Measurements from ENCODE around the gene PRSS33. TPM values are rescaled to one million over a fixed set of nuclear protein-coding genes. Genes with fewer than 3 reads are reported as not detected.

The PRSS33 gene
- total and polyA plus RNA-seq, 2 of the 8 experiments (the other 6 are each of a cell fraction or from before 2014, with no cell fraction given) = 0.09 TPM; not detected in 1

- Histone ChIP-seq H3K56ac (replicated peaks; ENCODE audit: insufficient read length, low read depth, low read length) (no peak overlapping the region), H3K27me3 (replicated peaks in 1 of 4; ENCODE audit: control insufficient read depth in 3 of 4, extremely low read depth in 1 of 4, insufficient read depth in 3 of 4, low read length in 3 of 4) (no peaks in the 10 kb centered on the region), H2BK20ac (ENCODE audit: low read length) (no peak overlapping the region), H4K20me1 (replicated peaks in 1 of 2; ENCODE audit: control insufficient read depth in 1 of 2, insufficient read depth in 2 of 2, low read length in 2 of 2) (no peaks in the 10 kb centered on the region), H4K91ac (replicated peaks; ENCODE audit: insufficient read length, low read length) (no peak overlapping the region), H3K23ac (ENCODE audit: insufficient read length) (no peak overlapping the region), H2AFZ (ENCODE audit: low read length) (no peak overlapping the region), H3K9me3 (ENCODE audit: insufficient read depth in 2 of 2, low read depth in 1 of 2, low read length in 1 of 2) (no peaks in the 10 kb centered on the region), H4K5ac (ENCODE audit: insufficient read length, low read depth, low read length) (no peak overlapping the region), H2AK5ac (ENCODE audit: low read depth, low read length) (no peak overlapping the region), H3K36me3 (ENCODE audit: control insufficient read depth in 2 of 4, insufficient read depth in 4 of 4, low read length in 3 of 4) (no peaks in the 10 kb centered on the region), H2BK120ac (replicated peaks; ENCODE audit: low read depth, low read length) (no peak overlapping the region), H3K4me1 (replicated peaks in 1 of 4; ENCODE audit: control insufficient read depth in 3 of 4, insufficient read depth in 4 of 4, low read length in 3 of 4) (peaks cover 0 to 4% (median 0%) of the 10 kb centered on the region in 4 experiments; a peak in 1 of 7 replicates), H3K4me2 (ENCODE audit: insufficient read depth in 1 of 2, low read depth in 2 of 2, low read length in 2 of 2) (no peak overlapping the region), H3K4ac (replicated peaks; ENCODE audit: insufficient read length, low read depth, low read length) (no peak overlapping the region), H2BK15ac (ENCODE audit: low read length) (no peak overlapping the region), H3K14ac (ENCODE audit: insufficient read length) (no peak overlapping the region), H3K79me1 (ENCODE audit: low read depth, low read length) (no peaks in the 10 kb centered on the region), H3K9ac (replicated peaks in 1 of 4; ENCODE audit: extremely low read depth in 1 of 4, low read depth in 3 of 4, low read length in 3 of 4) (no peak overlapping the region), H2BK5ac (ENCODE audit: low read depth, low read length) (no peak overlapping the region), H3K4me3 (ENCODE audit: extremely low read depth in 1 of 4, insufficient read depth in 2 of 4, low read depth in 3 of 4, low read length in 4 of 4) (no peak overlapping the region), H3K27ac (ENCODE audit: low read depth, low read length) (no peak overlapping the region), H2BK12ac (ENCODE audit: low read depth, low read length) (no peak overlapping the region; the same call in 1 of the 2 replicates), H3K18ac (ENCODE audit: extremely low read depth, low read length) (no peak overlapping the region), H3K79me2 (ENCODE audit: control insufficient read depth in 1 of 2, insufficient read depth in 2 of 2, low read length in 2 of 2) (no peaks in the 10 kb centered on the region), H3K23me2 (ENCODE audit: low read depth, low read length) (no peaks in the 10 kb centered on the region), H4K8ac (ENCODE audit: extremely low read depth, insufficient read depth, low read length) (peak overlapping the region; percentile 84)
- ChIA-PET POLR2A (ENCODE audit: partially characterized antibody) (no interaction called here), CTCF (ENCODE audit: partially characterized antibody) (interaction anchor here (1.4 kb wide), 1 partner anchor 52 kb away, joined by 4 read pairs; no protein-coding TSS in a partner anchor)
- DNase-seq (ENCODE audit: low read depth in 1 of 2, low spot score in 2 of 2) (no peak), FAIRE-seq (no peak)
- TF ChIP-seq EGR1 (IDR thresholded peaks at IDR 0.05; ENCODE audit: borderline replicate concordance, low read depth, low read length) = no peak
- TF ChIP-seq KDM1A (IDR thresholded peaks at IDR 0.05; ENCODE audit: borderline replicate concordance, low read length) = no peak
- TF ChIP-seq JUND (IDR thresholded peaks at IDR 0.05; ENCODE audit: low read length) = no peak
- 93% methylated on average over 10 of the region's 10 CpGs; no CpG with 5 or more reads in 1 of the 2 experiments for WGBS, 2 experiments (ENCODE audit: extremely low coverage in 1 of 2, insufficient coverage in 1 of 2, insufficient read length in 1 of 2, insufficient replicate concordance in 2 of 2, low coverage in 1 of 2, low lambda C conversion rate in 2 of 2, missing lambda C conversion rate in 1 of 2)
These were observed 31.0 kb upstream of the PRSS33 start for GRCh38 chr16:2818272-2818876.
